Fibroblast of the aortic adventitia (primary cell): ENCODE data around the gene POLDIP3. TPM values are rescaled to one million over a fixed set of nuclear protein-coding genes. Genes with fewer than 3 reads are reported as not detected.

Source experiments
- DNase-seq: peaks from one replicate; pipeline ENCODE4 v3.0.0-alpha.2; 2010; ENCODE audit warnings: low read depth
- H3K4me3 ChIP-seq: 2 replicates; pipeline ENCODE4 v1.5.1; 2011; ENCODE audit warnings: low read depth, mild to moderate bottlenecking, control low read depth, low read length, moderate library complexity
- total RNA-seq: library from RNA; depleted of rRNA; stranded (reverse); fragments of >200 nt; gene quantifications from 2 replicates; pipeline ENCODE4 v1.2.3, GENCODE V29; 2012; ENCODE audit warnings: low replicate concordance
- TF ChIP-seq, protein P1 (sequence below): IDR thresholded peaks from 2 replicates; pipeline ENCODE4 v1.5.1; 2011; ENCODE audit warnings: mild to moderate bottlenecking, low read length, control low read depth, inconsistent platforms; ENCODE audit not compliant: insufficient read depth

POLDIP3 gene
- total RNA-seq, 1 donor: 34.1 TPM

DNA sequence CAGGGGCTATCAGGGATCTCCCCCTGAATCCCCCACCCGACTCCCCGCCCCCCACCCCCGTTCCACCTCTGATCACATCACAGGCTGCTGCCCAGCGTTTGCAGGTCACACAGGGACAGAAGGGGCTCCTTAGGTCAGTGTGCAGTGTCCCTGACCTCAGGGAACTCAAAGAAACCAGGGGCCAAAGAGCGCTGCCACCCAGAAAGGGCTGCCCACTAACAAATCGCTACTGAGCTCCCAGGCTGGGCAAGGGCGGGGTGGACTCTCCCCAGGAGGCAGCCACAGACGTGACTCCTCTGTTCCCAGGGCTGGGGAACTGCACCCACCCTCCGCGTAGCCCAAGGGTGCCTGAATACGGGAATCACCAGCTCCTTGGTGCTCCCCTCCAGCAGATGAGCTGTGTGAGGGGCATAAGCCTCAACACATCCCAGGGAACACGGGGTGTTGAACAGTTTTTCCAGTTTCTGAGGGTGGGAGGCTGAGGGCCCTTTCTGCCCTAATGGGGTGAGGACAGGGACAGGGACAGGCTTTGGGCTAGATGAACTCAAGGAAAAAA is 9.9 kb upstream of the POLDIP3 start:
- TF ChIP-seq, protein P1, sequence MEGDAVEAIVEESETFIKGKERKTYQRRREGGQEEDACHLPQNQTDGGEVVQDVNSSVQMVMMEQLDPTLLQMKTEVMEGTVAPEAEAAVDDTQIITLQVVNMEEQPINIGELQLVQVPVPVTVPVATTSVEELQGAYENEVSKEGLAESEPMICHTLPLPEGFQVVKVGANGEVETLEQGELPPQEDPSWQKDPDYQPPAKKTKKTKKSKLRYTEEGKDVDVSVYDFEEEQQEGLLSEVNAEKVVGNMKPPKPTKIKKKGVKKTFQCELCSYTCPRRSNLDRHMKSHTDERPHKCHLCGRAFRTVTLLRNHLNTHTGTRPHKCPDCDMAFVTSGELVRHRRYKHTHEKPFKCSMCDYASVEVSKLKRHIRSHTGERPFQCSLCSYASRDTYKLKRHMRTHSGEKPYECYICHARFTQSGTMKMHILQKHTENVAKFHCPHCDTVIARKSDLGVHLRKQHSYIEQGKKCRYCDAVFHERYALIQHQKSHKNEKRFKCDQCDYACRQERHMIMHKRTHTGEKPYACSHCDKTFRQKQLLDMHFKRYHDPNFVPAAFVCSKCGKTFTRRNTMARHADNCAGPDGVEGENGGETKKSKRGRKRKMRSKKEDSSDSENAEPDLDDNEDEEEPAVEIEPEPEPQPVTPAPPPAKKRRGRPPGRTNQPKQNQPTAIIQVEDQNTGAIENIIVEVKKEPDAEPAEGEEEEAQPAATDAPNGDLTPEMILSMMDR: no peak
- H3K4me3 ChIP-seq: no peak overlapping the region
- DNase-seq: no peak

DNA sequence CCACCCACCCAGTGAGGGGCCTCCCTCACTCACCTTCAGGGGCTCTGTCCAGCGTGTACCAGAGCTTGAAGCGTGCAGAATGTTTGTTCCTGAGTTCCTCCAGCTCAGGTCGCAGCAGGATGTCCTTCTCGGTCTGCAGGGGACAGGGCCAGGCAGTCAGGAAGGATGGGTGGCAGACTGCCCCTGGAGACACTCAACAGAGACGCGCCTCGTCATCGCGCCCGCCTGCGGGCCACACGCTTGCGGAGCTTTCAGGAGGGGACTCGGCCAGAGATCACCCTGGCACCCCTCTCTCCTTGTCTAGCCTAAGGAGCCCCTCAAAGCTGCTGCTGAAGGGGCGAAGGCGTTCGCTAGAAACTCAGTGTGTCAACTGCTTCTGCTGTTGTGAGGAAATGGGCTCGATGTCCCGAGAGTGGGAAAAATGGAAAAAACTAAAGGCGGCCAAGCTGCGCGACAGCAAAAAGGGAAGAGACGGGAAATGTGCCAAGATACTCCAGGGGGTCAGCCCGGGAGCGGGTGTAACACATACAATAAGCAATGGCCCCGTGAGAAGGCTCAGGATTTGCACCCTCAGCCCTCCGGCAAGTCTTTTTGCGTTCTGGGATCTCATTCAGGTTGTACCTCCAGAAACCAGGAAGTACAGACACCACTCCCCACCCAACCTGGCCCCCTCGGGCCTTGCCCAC is 9.2 kb upstream of the POLDIP3 start:
- no peak for DNase-seq

DNA sequence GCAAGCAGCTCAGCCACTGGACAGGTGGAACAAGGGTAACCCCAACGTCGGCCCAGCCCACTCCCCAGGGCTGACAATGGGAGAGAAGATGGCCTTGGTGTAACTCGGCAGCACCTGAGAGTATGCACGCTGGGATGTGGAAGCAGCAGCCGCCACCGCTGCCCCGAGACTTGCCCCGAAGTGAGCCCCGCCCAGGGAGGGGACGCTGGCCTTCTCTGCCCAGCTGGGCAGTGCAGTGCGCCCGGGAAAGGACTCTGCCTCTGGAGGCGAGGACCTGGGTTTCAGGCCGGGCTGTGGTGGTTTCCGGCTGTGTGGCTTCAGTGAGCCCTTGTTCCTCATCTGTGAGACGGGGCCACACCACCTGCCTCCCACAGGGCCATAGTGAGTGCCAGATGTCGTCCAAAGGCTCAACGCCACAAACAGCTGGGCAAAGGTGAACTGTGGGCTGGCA is 8.6 kb upstream of the POLDIP3 start:
- no peak overlapping the region for H3K4me3 ChIP-seq
- no peak for DNase-seq
- TF ChIP-seq, protein P1: no peak

More for the DNA sequence above, 9.2 kb upstream of the POLDIP3 start:
- TF ChIP-seq, protein P1: no peak
- no peak overlapping the region for H3K4me3 ChIP-seq

DNA sequence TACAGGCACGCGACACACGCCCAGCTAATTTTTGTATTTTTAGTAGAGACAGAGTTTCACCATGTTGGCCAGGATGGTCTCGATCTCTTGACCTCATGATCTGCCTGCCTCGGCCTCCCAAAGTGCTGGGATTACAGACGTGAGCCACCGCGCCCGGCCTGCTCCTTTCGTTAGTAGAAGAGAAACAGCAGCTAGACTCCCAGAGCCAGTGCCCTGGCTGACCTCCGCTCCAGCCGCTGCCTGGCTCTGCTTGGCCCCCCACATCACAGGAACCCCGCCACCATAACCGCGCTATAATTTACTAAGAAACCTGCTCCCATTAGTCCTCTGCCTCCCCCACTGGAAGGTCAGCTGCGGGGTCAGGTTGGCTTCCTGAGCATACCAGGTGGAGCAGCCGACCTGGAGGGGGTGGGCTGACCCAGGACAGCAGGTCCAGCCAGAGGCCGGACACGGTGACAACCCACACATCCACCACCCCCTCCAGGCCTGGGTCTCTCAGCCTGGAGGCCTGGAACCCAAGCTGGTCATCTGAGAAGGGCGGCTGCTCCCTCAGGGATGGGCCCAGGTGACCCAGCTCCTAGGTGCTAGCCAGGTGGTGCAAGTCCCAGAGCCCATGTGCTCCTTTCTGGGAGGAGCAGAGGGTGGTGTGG is 7.5 kb upstream of the POLDIP3 start:
- no peak for DNase-seq
- TF ChIP-seq, protein P1: no peak
- no peak overlapping the region for H3K4me3 ChIP-seq

DNA sequence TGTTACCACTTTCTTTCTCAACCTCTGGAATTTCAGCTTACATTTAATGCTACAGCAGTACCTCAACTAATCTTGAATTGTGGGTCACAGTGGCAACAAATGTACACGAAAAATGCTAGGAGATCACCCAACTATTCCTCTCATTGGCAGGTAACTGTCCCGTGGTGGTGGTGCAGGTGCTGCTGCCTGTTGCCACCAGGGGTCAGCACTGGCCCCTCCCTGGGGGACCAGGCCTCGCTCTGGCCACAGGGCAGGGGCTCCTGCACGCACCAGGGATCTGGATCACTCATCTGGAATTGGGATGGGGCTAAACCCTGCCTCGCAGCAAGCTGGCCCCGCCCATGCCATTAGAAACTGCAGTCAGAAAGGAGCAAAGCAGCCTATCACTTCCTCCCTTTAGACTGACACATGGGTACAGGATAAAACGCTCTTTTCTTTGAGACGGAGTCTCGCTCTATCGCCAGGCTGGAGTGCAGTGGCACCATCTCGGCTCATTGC is 6.9 kb upstream of the POLDIP3 start:
- TF ChIP-seq, protein P1: peak; percentile 95
- peak; percentile 79 for DNase-seq
- H3K4me3 ChIP-seq: no peak overlapping the region

DNA sequence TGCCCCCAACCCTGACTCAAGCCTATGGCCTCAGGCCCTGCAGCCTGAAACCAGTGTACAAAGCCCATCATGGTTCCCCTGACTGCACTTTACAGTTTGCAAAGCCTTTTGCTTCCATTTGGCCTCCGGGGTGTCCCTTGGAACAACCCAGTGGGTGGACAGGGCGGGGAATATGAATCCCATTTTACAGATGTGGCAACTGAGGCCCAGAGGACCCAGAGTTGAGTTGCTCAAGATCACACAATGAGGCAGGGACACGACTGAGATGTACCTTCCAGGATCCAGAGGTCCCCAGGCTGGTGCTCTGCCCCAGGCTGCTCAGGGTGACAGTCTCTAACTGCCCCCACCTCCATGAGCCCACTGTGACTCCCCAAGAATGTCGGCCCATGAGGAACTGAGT is 5.4 kb upstream of the POLDIP3 start:
- TF ChIP-seq, protein P1: no peak
- DNase-seq: no peak
- H3K4me3 ChIP-seq: no peak overlapping the region
